SJSA1 (cell line): ENCODE data around the gene PHACTR1. TPM values are rescaled to one million over a fixed set of nuclear protein-coding genes. Genes with fewer than 3 reads are reported as not detected.

Experiments
- DNase-seq, 2 experiments: peaks; one replicate each; pipeline ENCODE4 v3.0.0-alpha.2; 2015 to 2020; ENCODE audit warnings: low spot score in 2 of 2, low read depth in 1 of 2
- H3K27ac ChIP-seq: fragments of 250-450 bp; sonication (Bioruptor Pico); 2 replicates; pipeline ENCODE4 v1.5.1; 2020; ENCODE audit warnings: mild to moderate bottlenecking, moderate library complexity
- H3K27me3 ChIP-seq: fragments of 250-450 bp; sonication (Bioruptor Pico); replicated peaks from 2 replicates; pipeline ENCODE4 v1.5.1; 2020; ENCODE audit warnings: mild to moderate bottlenecking, moderate library complexity
- H3K36me3 ChIP-seq: fragments of 250-450 bp; sonication (Bioruptor Pico); 2 replicates; pipeline ENCODE4 v1.5.1; 2020; ENCODE audit warnings: mild to moderate bottlenecking
- H3K4me1 ChIP-seq: fragments of 250-450 bp; sonication (Bioruptor Pico); replicated peaks from 2 replicates; pipeline ENCODE4 v1.6.1; 2021; ENCODE audit warnings: mild to moderate bottlenecking
- H3K4me3 ChIP-seq: fragments of 250-450 bp; sonication (Bioruptor Pico); 2 replicates; pipeline ENCODE4 v1.5.1; 2020; ENCODE audit warnings: mild to moderate bottlenecking
- H3K9me3 ChIP-seq: fragments of 250-450 bp; sonication (Bioruptor Pico); replicated peaks from 2 replicates; pipeline ENCODE4 v1.5.1; 2020; ENCODE audit warnings: mild to moderate bottlenecking
- total RNA-seq: library from RNA; depleted of rRNA; stranded (reverse); fragments of >200 nt; shearing (Covaris generic); gene quantifications from 2 replicates; pipeline ENCODE4 v1.2.3, GENCODE V29; 2014

The PHACTR1 gene
- total RNA-seq, 1 experiment from 2014 or later = 0.37 TPM

- DNase-seq = no peak
These were observed 381.4 kb downstream of the PHACTR1 start for GRCh38 chr6:13098006-13098405.

GRCh38 chr6:13098793-13099570, 382.4 kb downstream of the PHACTR1 start:
- no peak for DNase-seq
- no peaks in the 10 kb centered on the region for H3K36me3 ChIP-seq
- H3K9me3 ChIP-seq = no peaks in the 10 kb centered on the region
- H3K27me3 ChIP-seq = no peaks in the 10 kb centered on the region
- no peak overlapping the region for H3K27ac ChIP-seq
- H3K4me1 ChIP-seq = no peaks in the 10 kb centered on the region
- no peak overlapping the region for H3K4me3 ChIP-seq

More at GRCh38 chr6:13098006-13098405, 381.4 kb downstream of the PHACTR1 start:
- no peak overlapping the region for H3K27ac ChIP-seq
- H3K4me1 ChIP-seq = no peaks in the 10 kb centered on the region
- H3K36me3 ChIP-seq = no peaks in the 10 kb centered on the region
- no peak overlapping the region for H3K4me3 ChIP-seq
- H3K27me3 ChIP-seq = no peaks in the 10 kb centered on the region
- H3K9me3 ChIP-seq = no peaks in the 10 kb centered on the region

GRCh38 chr6:13099771-13100170, 383.2 kb downstream of the PHACTR1 start:
- Histone ChIP-seq H3K9me3 (no peaks in the 10 kb centered on the region), H3K27me3 (no peaks in the 10 kb centered on the region), H3K4me3 (no peak overlapping the region), H3K36me3 (no peaks in the 10 kb centered on the region), H3K4me1 (no peaks in the 10 kb centered on the region), H3K27ac (no peak overlapping the region)
- DNase-seq = no peak

- Histone ChIP-seq H3K27ac (no peak overlapping the region), H3K36me3 (no peaks in the 10 kb centered on the region), H3K27me3 (no peaks in the 10 kb centered on the region), H3K4me1 (no peaks in the 10 kb centered on the region), H3K9me3 (no peaks in the 10 kb centered on the region), H3K4me3 (no peak overlapping the region)
- DNase-seq = no peak
These were observed 384.8 kb downstream of the PHACTR1 start for GRCh38 chr6:13101409-13101808.

GRCh38 chr6:13101985-13102384, 385.4 kb downstream of the PHACTR1 start:
- Histone ChIP-seq H3K4me3 (no peak overlapping the region), H3K9me3 (no peaks in the 10 kb centered on the region), H3K27me3 (no peaks in the 10 kb centered on the region), H3K4me1 (no peaks in the 10 kb centered on the region), H3K36me3 (no peaks in the 10 kb centered on the region), H3K27ac (no peak overlapping the region)
- DNase-seq = no peak

GRCh38 chr6:13103169-13103568, 386.6 kb downstream of the PHACTR1 start:
- H3K27ac ChIP-seq = no peak overlapping the region
- H3K36me3 ChIP-seq = no peaks in the 10 kb centered on the region
- DNase-seq = no peak
- H3K4me3 ChIP-seq = no peak overlapping the region
- H3K27me3 ChIP-seq = no peaks in the 10 kb centered on the region
- H3K9me3 ChIP-seq = no peaks in the 10 kb centered on the region
- no peaks in the 10 kb centered on the region for H3K4me1 ChIP-seq

- no peak for DNase-seq
- no peaks in the 10 kb centered on the region for H3K36me3 ChIP-seq
- no peak overlapping the region for H3K27ac ChIP-seq
- no peaks in the 10 kb centered on the region for H3K27me3 ChIP-seq
- no peaks in the 10 kb centered on the region for H3K9me3 ChIP-seq
- H3K4me3 ChIP-seq = no peak overlapping the region
- no peaks in the 10 kb centered on the region for H3K4me1 ChIP-seq
These were observed 388.6 kb downstream of the PHACTR1 start for GRCh38 chr6:13105139-13105538.

- Histone ChIP-seq H3K36me3 (no peaks in the 10 kb centered on the region), H3K4me1 (no peaks in the 10 kb centered on the region), H3K27ac (no peak overlapping the region), H3K4me3 (no peak overlapping the region), H3K9me3 (no peaks in the 10 kb centered on the region), H3K27me3 (no peaks in the 10 kb centered on the region)
- DNase-seq = no peak
These were observed 396.4 kb downstream of the PHACTR1 start for GRCh38 chr6:13112921-13113320.

GRCh38 chr6:13113376-13113775, 396.8 kb downstream of the PHACTR1 start:
- Histone ChIP-seq H3K27ac (no peak overlapping the region), H3K9me3 (no peaks in the 10 kb centered on the region), H3K36me3 (no peaks in the 10 kb centered on the region), H3K4me3 (no peak overlapping the region), H3K27me3 (no peaks in the 10 kb centered on the region), H3K4me1 (no peaks in the 10 kb centered on the region)
- DNase-seq = no peak

GRCh38 chr6:13113981-13114593, 397.5 kb downstream of the PHACTR1 start:
- DNase-seq = no peak
- no peak overlapping the region for H3K4me3 ChIP-seq
- no peak overlapping the region for H3K27ac ChIP-seq
- H3K27me3 ChIP-seq = no peaks in the 10 kb centered on the region
- no peaks in the 10 kb centered on the region for H3K36me3 ChIP-seq
- no peaks in the 10 kb centered on the region for H3K4me1 ChIP-seq
- H3K9me3 ChIP-seq = no peaks in the 10 kb centered on the region

- H3K4me3 ChIP-seq = no peak overlapping the region
- H3K27me3 ChIP-seq = no peaks in the 10 kb centered on the region; the same call in 1 of the 2 replicates
- H3K27ac ChIP-seq = no peak overlapping the region
- H3K4me1 ChIP-seq = no peaks in the 10 kb centered on the region
- H3K36me3 ChIP-seq = no peaks in the 10 kb centered on the region
- no peak for DNase-seq
- H3K9me3 ChIP-seq = no peaks in the 10 kb centered on the region
These were observed 399.6 kb downstream of the PHACTR1 start for GRCh38 chr6:13116155-13116554.

- Histone ChIP-seq H3K27me3 (no peaks in the 10 kb centered on the region; the same call in 1 of the 2 replicates), H3K4me3 (no peak overlapping the region), H3K27ac (no peak overlapping the region), H3K36me3 (no peaks in the 10 kb centered on the region), H3K4me1 (no peaks in the 10 kb centered on the region), H3K9me3 (no peaks in the 10 kb centered on the region)
- DNase-seq = no peak
These were observed 401.0 kb downstream of the PHACTR1 start for GRCh38 chr6:13117570-13117969.

- no peak for DNase-seq
- Histone ChIP-seq H3K9me3 (no peaks in the 10 kb centered on the region), H3K4me3 (no peak overlapping the region), H3K4me1 (no peaks in the 10 kb centered on the region), H3K27ac (no peak overlapping the region), H3K36me3 (no peaks in the 10 kb centered on the region), H3K27me3 (no peaks in the 10 kb centered on the region; the same call in 1 of the 2 replicates)
These were observed 403.0 kb downstream of the PHACTR1 start for GRCh38 chr6:13119549-13119948.
